ENCODE results near the gene ADAMTS9.

The ADAMTS9 gene

DNA sequence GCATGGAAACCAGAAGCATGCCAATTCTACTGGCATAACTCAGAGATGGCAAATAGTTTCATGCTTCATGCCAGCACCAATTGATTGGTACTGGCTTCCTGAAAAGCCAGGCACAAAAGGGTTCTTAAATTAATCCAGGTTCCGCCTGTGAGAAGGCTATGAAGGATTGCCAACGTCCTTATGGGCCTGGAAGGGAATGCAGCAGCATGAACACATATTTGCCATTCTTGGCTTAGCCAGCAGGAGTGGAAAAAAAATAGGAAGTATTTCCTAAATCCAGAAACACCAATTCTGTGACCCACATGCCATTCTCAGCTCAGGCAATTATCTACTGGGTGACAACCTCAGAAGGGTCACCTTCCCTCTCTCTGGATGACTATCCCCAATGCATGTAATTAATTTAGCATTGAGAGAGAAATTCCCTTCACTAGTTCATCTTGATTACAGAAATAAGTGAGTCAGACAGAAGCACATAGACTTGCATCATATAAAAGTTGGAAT is 36.0 kb downstream of the ADAMTS9 start:
- no peaks in the 10 kb centered on the region for H3K9me3 ChIP-seq (ENCODE audit: low read length)
- no peaks in the 10 kb centered on the region for H3K27me3 ChIP-seq (ENCODE audit: control insufficient read depth in 1 of 2, insufficient read depth in 2 of 2, low read length in 2 of 2)
- peaks cover 36% of the 10 kb centered on the region for H3K4me1 ChIP-seq (ENCODE audit: insufficient read depth, low read length)
- no peak overlapping the region for H3K9ac ChIP-seq (ENCODE audit: low read length)
- H3K4me3 ChIP-seq (ENCODE audit: low read depth in 1 of 2, low read length in 2 of 2), result no peak overlapping the region
- no peak overlapping the region for H3K27ac ChIP-seq (ENCODE audit: low read depth, low read length)
- H3K36me3 ChIP-seq (ENCODE audit: insufficient read depth, low read length), result peaks cover 9% of the 10 kb centered on the region

GRCh38 chr3:64651303-64651702 is 36.5 kb downstream of the ADAMTS9 start:
- Histone ChIP-seq H3K27ac (ENCODE audit: low read depth, low read length) (no peak overlapping the region), H3K4me1 (ENCODE audit: insufficient read depth, low read length) (peaks cover 36% of the 10 kb centered on the region), H3K27me3 (ENCODE audit: control insufficient read depth in 1 of 2, insufficient read depth in 2 of 2, low read length in 2 of 2) (no peaks in the 10 kb centered on the region), H3K36me3 (ENCODE audit: insufficient read depth, low read length) (peaks cover 9% of the 10 kb centered on the region), H3K4me3 (ENCODE audit: low read depth in 1 of 2, low read length in 2 of 2) (no peak overlapping the region), H3K9ac (ENCODE audit: low read length) (no peak overlapping the region), H3K9me3 (ENCODE audit: low read length) (no peaks in the 10 kb centered on the region)

GRCh38 chr3:64650715-64651114 is 37.1 kb downstream of the ADAMTS9 start:
- H3K4me1 ChIP-seq (ENCODE audit: insufficient read depth, low read length), result peaks cover 38% of the 10 kb centered on the region
- H3K9me3 ChIP-seq (ENCODE audit: low read length), result no peaks in the 10 kb centered on the region
- H3K4me3 ChIP-seq (ENCODE audit: low read depth in 1 of 2, low read length in 2 of 2), result no peak overlapping the region
- H3K27me3 ChIP-seq (ENCODE audit: control insufficient read depth in 1 of 2, insufficient read depth in 2 of 2, low read length in 2 of 2), result no peaks in the 10 kb centered on the region
- peak overlapping the region; percentile 41 for H3K27ac ChIP-seq (ENCODE audit: low read depth, low read length)
- no peak overlapping the region for H3K9ac ChIP-seq (ENCODE audit: low read length)
- peaks cover 9% of the 10 kb centered on the region for H3K36me3 ChIP-seq (ENCODE audit: insufficient read depth, low read length)

DNA sequence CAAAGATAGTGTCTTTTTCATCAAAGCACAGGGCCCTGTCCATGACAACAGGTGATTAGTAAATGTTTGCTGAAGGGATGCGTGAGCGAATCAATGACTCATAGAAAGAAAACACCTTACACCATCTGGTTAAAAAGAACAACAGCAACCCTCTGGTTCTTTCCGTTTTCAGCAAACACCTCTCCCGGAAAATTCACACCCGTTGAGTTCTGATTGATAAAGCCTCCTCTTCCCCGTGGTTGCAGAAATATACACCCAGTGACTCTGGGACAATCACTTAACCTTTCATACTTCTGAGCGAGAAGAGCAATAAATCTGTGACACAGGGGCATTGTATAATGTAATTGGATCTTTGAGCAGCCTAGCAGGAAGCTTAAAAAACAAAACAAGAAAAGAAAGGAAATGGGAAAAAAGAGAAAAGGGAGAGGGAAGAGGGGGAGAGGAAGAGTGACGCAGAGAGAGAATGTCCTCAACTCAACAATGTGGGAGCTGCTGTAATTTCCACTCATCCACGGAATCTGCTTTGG is 37.6 kb downstream of the ADAMTS9 start:
- H3K4me3 ChIP-seq (ENCODE audit: low read depth in 1 of 2, low read length in 2 of 2), result peak overlapping the region in 1 of 2 donors; percentile 21
- H3K27ac ChIP-seq (ENCODE audit: low read depth, low read length), result no peak overlapping the region
- peaks cover 8% of the 10 kb centered on the region for H3K36me3 ChIP-seq (ENCODE audit: insufficient read depth, low read length)
- H3K27me3 ChIP-seq (ENCODE audit: control insufficient read depth in 1 of 2, insufficient read depth in 2 of 2, low read length in 2 of 2), result no peaks in the 10 kb centered on the region
- H3K4me1 ChIP-seq (ENCODE audit: insufficient read depth, low read length), result peaks cover 43% of the 10 kb centered on the region
- no peaks in the 10 kb centered on the region for H3K9me3 ChIP-seq (ENCODE audit: low read length)
- H3K9ac ChIP-seq (ENCODE audit: low read length), result no peak overlapping the region

DNA sequence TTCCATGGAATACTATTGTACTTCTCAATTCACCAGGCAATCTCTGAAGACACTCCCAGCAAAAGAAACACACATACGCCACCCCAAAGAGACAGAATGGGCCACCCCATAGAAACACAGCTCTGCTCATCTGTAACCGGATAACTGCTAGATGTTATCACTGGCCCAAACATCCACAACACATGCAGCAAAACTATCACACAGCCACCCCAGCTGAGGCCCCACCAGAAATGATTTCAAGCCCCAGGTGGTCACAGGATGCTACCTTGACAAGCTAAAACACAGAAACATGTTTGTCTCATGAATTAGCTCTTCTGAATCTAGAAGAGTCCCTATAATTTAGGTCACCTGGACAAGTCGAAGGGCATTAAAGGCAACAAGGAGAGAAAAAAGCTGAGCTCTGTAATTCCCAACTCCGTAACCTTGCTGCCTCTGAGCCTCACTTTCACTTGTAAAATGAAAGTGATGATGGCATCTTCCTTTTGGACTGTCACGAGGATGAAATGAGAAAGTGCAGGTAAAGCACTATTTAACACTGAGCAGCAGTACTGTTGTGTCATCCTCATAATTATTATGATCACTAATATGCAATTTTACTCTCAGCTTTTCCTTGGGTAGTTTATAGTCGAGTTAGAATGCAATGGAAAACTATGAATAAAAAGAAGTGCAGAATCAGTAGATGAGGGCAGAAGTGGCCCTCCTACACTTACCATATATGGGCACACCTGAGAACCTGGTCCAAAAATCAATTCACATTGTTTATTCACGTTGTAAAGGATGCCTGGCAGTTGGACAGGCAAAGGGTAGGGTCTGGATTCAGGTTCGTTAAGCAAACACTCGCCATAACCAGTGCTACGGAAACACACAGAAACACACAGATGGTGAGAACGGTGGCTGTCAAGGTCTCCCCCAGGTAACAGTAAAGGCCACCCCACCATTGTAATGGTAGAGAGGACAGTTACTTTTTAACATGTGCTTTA is 38.6 kb downstream of the ADAMTS9 start:
- Histone ChIP-seq H3K4me3 (ENCODE audit: low read depth in 1 of 2, low read length in 2 of 2) (peak overlapping the region in 1 of 2 donors; percentile 21), H3K9me3 (ENCODE audit: low read length) (no peaks in the 10 kb centered on the region), H3K27ac (ENCODE audit: low read depth, low read length) (peak overlapping the region; percentile 15), H3K27me3 (ENCODE audit: control insufficient read depth in 1 of 2, insufficient read depth in 2 of 2, low read length in 2 of 2) (no peaks in the 10 kb centered on the region), H3K4me1 (ENCODE audit: insufficient read depth, low read length) (peaks cover 44% of the 10 kb centered on the region), H3K9ac (ENCODE audit: low read length) (peak overlapping the region; percentile 21), H3K36me3 (ENCODE audit: insufficient read depth, low read length) (peaks cover 3% of the 10 kb centered on the region)

DNA sequence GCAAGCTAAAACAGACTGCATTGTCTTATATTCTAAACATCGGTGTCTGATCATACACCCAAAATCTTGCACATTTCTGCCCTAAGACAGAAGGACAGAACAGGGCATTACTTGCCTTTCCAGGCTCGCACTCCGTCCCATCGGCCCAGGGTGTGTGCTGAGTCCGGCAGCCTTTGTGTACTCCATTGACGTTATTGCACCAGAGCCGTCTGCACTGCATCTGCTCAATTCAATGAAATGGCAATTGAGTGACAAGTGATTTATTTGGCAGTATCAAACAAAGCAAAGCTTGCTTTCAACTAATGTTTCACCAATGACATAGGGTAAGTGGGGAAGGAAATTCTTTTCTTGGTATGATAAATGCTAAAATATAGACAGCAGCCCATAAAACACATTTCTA is 40.0 kb downstream of the ADAMTS9 start:
- no peaks in the 10 kb centered on the region for H3K36me3 ChIP-seq (ENCODE audit: insufficient read depth, low read length)
- H3K4me1 ChIP-seq (ENCODE audit: insufficient read depth, low read length), result peaks cover 46% of the 10 kb centered on the region
- no peaks in the 10 kb centered on the region for H3K9me3 ChIP-seq (ENCODE audit: low read length)
- no peaks in the 10 kb centered on the region for H3K27me3 ChIP-seq (ENCODE audit: control insufficient read depth in 1 of 2, insufficient read depth in 2 of 2, low read length in 2 of 2)
- H3K9ac ChIP-seq (ENCODE audit: low read length), result no peak overlapping the region
- no peak overlapping the region for H3K4me3 ChIP-seq (ENCODE audit: low read depth in 1 of 2, low read length in 2 of 2)
- H3K27ac ChIP-seq (ENCODE audit: low read depth, low read length), result peak overlapping the region; percentile 20

DNA sequence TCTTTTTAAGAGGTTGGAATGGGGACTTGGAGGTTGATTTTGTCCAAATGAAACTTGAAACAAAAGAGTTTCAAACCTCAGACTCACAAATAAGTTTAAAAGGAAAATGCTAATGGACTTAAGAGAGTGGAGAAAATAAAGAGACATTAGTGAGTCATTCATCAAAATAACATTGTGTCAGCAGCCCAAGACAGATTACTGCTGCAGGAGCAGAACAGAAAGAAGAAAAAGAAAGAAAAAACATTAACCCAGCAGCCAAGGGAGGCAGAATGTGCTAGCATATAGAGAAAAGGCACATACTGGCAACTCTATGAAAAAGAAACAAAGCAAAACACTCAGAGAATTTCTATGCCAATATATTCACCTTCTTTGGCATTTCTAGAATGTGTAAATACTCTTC is 42.6 kb downstream of the ADAMTS9 start:
- Histone ChIP-seq H3K4me1 (ENCODE audit: insufficient read depth, low read length) (peaks cover 39% of the 10 kb centered on the region), H3K27me3 (ENCODE audit: control insufficient read depth in 1 of 2, insufficient read depth in 2 of 2, low read length in 2 of 2) (no peaks in the 10 kb centered on the region), H3K36me3 (ENCODE audit: insufficient read depth, low read length) (no peaks in the 10 kb centered on the region), H3K9ac (ENCODE audit: low read length) (no peak overlapping the region), H3K27ac (ENCODE audit: low read depth, low read length) (no peak overlapping the region), H3K9me3 (ENCODE audit: low read length) (no peaks in the 10 kb centered on the region), H3K4me3 (ENCODE audit: low read depth in 1 of 2, low read length in 2 of 2) (no peak overlapping the region)

- H3K36me3 ChIP-seq (ENCODE audit: insufficient read depth, low read length), result no peaks in the 10 kb centered on the region
- H3K9ac ChIP-seq (ENCODE audit: low read length), result no peak overlapping the region
- peaks cover 32% of the 10 kb centered on the region for H3K4me1 ChIP-seq (ENCODE audit: insufficient read depth, low read length)
- H3K27ac ChIP-seq (ENCODE audit: low read depth, low read length), result no peak overlapping the region
- no peaks in the 10 kb centered on the region for H3K9me3 ChIP-seq (ENCODE audit: low read length)
- H3K4me3 ChIP-seq (ENCODE audit: low read depth in 1 of 2, low read length in 2 of 2), result no peak overlapping the region
- no peaks in the 10 kb centered on the region for H3K27me3 ChIP-seq (ENCODE audit: control insufficient read depth in 1 of 2, insufficient read depth in 2 of 2, low read length in 2 of 2)
These were observed 43.3 kb downstream of the ADAMTS9 start for GRCh38 chr3:64644483-64644882.

DNA sequence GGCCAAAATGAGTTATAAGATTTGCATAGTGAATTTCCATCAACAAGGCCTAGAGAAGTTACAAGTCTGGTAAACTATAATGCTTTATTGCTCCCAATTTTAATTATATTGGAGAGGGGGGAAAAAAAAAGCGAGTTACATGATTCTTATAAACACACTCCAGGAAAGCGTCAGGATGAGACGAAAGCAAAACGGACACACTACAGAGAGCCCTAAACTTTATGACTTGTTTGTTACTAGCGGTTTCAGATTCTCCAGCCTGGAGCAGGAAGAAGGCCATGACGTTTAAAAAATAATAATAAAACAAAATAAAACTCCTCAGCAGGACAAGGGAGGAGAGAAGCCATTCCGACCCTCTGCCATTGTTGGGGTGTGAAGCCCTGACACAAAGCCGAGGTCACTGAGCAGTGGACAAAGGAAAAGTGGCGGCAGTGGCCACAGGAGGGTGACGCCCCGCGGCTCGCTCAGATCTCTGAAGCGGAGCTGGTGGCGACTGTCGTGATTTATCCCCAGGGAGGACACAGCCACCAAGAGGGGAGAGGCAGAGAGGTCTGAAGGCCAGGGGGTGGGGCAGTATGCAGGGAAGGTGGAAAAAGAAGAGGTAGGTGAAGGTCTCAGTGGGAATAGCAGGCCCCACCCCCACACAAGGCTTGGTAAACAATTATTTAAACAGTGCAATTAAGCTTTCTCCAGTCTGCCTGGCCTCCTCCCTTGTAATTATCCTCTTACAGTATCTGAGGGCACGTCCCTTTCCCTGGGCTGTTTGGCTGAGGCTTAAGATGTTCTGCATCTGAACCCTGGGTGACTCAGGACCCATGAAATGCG is 45.3 kb downstream of the ADAMTS9 start:
- peak overlapping the region; percentile 71 for H3K27ac ChIP-seq (ENCODE audit: low read depth, low read length)
- peak overlapping the region in 1 of 2 donors; percentile 42 for H3K4me3 ChIP-seq (ENCODE audit: low read depth in 1 of 2, low read length in 2 of 2)
- no peaks in the 10 kb centered on the region for H3K27me3 ChIP-seq (ENCODE audit: control insufficient read depth in 1 of 2, insufficient read depth in 2 of 2, low read length in 2 of 2)
- H3K4me1 ChIP-seq (ENCODE audit: insufficient read depth, low read length), result peaks cover 24% of the 10 kb centered on the region
- H3K9me3 ChIP-seq (ENCODE audit: low read length), result no peaks in the 10 kb centered on the region
- H3K9ac ChIP-seq (ENCODE audit: low read length), result peak overlapping the region; percentile 10
- no peaks in the 10 kb centered on the region for H3K36me3 ChIP-seq (ENCODE audit: insufficient read depth, low read length)

DNA sequence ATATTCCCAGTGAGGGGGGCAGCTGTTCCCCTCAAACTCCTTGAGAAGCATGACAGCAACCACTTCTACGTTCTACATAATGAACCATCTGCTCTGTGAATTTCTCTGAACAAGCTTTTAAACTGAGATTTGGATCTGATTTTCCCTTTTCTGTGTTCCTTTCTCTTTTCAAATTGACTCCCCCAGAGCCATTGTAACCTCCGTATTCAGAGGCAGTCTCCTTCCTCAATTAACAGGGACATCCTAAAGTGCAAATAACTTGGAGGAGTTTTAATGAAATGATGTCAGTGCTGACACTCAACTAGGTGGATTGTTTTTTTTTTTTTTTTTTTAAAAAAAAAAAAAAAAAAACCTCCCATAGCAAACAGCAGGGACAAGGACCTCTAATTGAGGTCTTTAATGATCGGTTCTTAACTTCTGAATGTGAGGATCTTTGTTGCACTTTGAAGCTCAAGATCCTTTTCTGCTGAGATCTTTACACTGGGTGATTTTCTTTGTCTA is 48.8 kb downstream of the ADAMTS9 start:
- H3K27ac ChIP-seq (ENCODE audit: low read depth, low read length), result no peak overlapping the region
- peaks cover 15% of the 10 kb centered on the region for H3K4me1 ChIP-seq (ENCODE audit: insufficient read depth, low read length)
- H3K36me3 ChIP-seq (ENCODE audit: insufficient read depth, low read length), result no peaks in the 10 kb centered on the region
- H3K9me3 ChIP-seq (ENCODE audit: low read length), result no peaks in the 10 kb centered on the region
- no peak overlapping the region for H3K4me3 ChIP-seq (ENCODE audit: low read depth in 1 of 2, low read length in 2 of 2)
- no peak overlapping the region for H3K9ac ChIP-seq (ENCODE audit: low read length)
- H3K27me3 ChIP-seq (ENCODE audit: control insufficient read depth in 1 of 2, insufficient read depth in 2 of 2, low read length in 2 of 2), result no peaks in the 10 kb centered on the region

GRCh38 chr3:64638511-64638910 is 49.3 kb downstream of the ADAMTS9 start:
- H3K4me3 ChIP-seq (ENCODE audit: low read depth in 1 of 2, low read length in 2 of 2), result no peak overlapping the region
- H3K4me1 ChIP-seq (ENCODE audit: insufficient read depth, low read length), result peaks cover 15% of the 10 kb centered on the region
- H3K27me3 ChIP-seq (ENCODE audit: control insufficient read depth in 1 of 2, insufficient read depth in 2 of 2, low read length in 2 of 2), result no peaks in the 10 kb centered on the region
- H3K27ac ChIP-seq (ENCODE audit: low read depth, low read length), result no peak overlapping the region
- no peaks in the 10 kb centered on the region for H3K36me3 ChIP-seq (ENCODE audit: insufficient read depth, low read length)
- H3K9me3 ChIP-seq (ENCODE audit: low read length), result no peaks in the 10 kb centered on the region
- no peak overlapping the region for H3K9ac ChIP-seq (ENCODE audit: low read length)

Data from muscle layer of colon (tissue), 2 donors.